Cardiac muscle cell (in vitro differentiated cells and primary cell): ENCODE measurements around the gene SUGP2. TPM values are rescaled to one million over a fixed set of nuclear protein-coding genes. Genes with fewer than 3 reads are reported as not detected.

Experiments
- DNase-seq, 2 donors: peaks; one replicate each; pipeline versions ENCODE4 v3.0.0 to v3.0.0-alpha.2; 2010 to 2017; ENCODE audit warnings: low read depth in 1 of 2, low spot score in 1 of 2
- H3K27ac ChIP-seq: fragments of 200-600 bp; sonication (generic); 2 replicates; pipeline ENCODE4 v1.5.1; 2016
- H3K27me3 ChIP-seq: fragments of 200-600 bp; sonication (generic); 2 replicates; pipeline ENCODE4 v1.6.0; 2016; ENCODE audit warnings: control low read depth
- H3K36me3 ChIP-seq: fragments of 200-600 bp; sonication (generic); 2 replicates; pipeline ENCODE4 v1.5.1; 2016; ENCODE audit warnings: control low read depth
- H3K4me1 ChIP-seq: fragments of 200-600 bp; sonication (generic); 2 replicates; pipeline ENCODE4 v1.8.1; 2017; ENCODE audit warnings: low read depth, mild to moderate bottlenecking, mixed run types
- H3K4me3 ChIP-seq: fragments of 200-600 bp; sonication (generic); 2 replicates; pipeline ENCODE4 v1.5.1; 2016; ENCODE audit warnings: mild to moderate bottlenecking
- H3K9me3 ChIP-seq: fragments of 200-600 bp; sonication (generic); 2 replicates; pipeline ENCODE4 v1.5.1; 2017; ENCODE audit warnings: low read depth, mild to moderate bottlenecking, control low read depth
- CTCF ChIP-seq: IDR thresholded peaks from 2 replicates; pipeline ENCODE4 v1.5.1; 2012; ENCODE audit warnings: low read depth, mild to moderate bottlenecking, low read length
- polyA plus RNA-seq: library from polyadenylated mRNA; unstranded; fragments of >200 nt; fragmentation: Nextera tagmentation; extraction: Ambion mirVana; gene quantifications from 2 replicates; pipeline ENCODE4 v1.2.1, GENCODE V29; 2016
- total RNA-seq: library from RNA; depleted of rRNA; stranded (reverse); fragments of >200 nt; gene quantifications from 2 replicates; pipeline ENCODE4 v1.2.3, GENCODE V29; 2016

The SUGP2 gene
- total and polyA plus RNA-seq, 2 experiments from 2014 or later, result 120 to 126 TPM

DNA sequence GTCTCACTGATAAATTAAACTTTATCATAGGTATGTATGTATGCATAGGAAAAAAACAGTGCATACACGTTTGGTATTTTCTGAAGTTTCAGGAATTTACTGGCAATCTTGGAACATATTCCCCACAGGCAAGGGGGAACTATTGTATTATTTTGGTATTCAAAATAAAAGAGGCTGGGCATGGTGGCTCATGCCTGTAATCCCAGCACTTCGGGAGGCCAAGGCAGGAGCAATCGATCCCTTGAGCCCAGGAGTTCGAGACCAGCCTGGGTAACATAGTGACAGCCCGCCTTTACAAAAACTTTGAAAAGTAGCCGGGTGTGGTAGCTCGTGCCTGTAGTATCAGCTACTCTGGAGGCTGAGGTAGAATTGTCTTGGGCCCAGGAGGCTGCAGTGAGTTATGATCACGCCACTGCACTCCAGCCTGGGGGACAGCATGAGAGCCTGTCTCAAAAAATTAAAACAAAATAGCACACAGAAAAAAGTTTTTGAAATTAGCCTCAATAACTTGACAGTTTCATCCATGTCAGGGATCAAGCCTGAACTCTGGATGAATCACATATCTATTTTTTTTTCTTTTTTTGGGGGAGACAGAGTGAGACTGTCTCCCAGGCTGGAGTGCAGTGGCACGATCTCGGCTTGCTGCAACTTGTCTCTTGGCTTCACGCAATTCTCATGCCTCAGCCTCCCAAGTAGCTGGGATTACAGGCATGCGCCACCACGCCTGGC is 63.2 kb downstream of the SUGP2 start:
- Histone ChIP-seq H3K9me3 (no peaks in the 10 kb centered on the region), H3K27ac (no peak overlapping the region), H3K4me1 (no peaks in the 10 kb centered on the region), H3K36me3 (no peaks in the 10 kb centered on the region), H3K4me3 (no peak overlapping the region), H3K27me3 (no peaks in the 10 kb centered on the region)
- no peak for DNase-seq
- TF ChIP-seq CTCF, result no peak

DNA sequence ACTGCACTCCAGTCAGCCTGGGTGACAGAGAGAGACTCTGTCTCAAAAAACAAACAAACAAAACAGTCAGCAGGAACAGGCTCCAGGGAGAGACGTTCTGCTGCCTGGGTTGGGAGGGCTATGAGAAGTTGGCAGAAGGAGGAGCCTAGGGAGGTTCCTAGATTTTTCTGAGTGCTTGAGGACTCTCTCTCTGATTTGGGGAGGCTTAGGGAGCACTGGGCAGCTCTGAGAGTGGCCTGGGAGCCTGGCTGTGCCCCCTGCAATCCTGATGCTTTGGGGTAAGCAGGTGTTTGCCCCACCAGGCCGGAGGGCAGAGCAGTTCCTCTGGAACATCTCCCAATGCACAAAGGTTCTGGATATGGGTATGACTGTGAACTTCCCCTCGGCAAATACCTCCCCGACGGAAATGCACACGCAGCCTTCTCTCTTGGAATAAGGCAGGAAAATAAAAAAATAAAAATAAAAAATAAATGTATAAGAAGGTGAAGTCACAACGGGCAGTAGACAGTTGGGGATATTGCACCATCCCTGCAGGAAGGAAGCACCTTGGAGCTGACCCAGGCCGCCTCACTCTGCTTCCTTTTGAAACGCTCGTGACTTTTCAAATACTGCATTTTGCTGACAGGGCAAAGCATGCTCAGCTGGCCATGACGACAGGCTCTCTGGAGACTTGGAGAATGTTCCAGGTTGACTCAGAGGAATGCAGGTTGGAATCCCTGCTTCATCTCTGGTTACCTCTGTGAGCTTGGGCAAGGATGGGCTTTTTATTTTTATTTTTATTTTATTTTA is 65.8 kb downstream of the SUGP2 start:
- TF ChIP-seq CTCF, result no peak
- peak in 1 of 2 donors; percentile 83 for DNase-seq
- no peaks in the 10 kb centered on the region for H3K36me3 ChIP-seq

GRCh38 chr19:18966307-18966706 is 67.0 kb downstream of the SUGP2 start:
- Histone ChIP-seq H3K27me3 (peaks cover 14% of the 10 kb centered on the region), H3K4me3 (no peak overlapping the region), H3K4me1 (no peaks in the 10 kb centered on the region), H3K27ac (no peak overlapping the region), H3K9me3 (no peaks in the 10 kb centered on the region), H3K36me3 (no peaks in the 10 kb centered on the region)
- TF ChIP-seq CTCF, result no peak
- no peak for DNase-seq

More for the DNA sequence above, 65.8 kb downstream of the SUGP2 start:
- peaks cover 5% of the 10 kb centered on the region for H3K27me3 ChIP-seq
- no peaks in the 10 kb centered on the region for H3K9me3 ChIP-seq
- H3K4me3 ChIP-seq, result no peak overlapping the region
- no peak overlapping the region for H3K27ac ChIP-seq
- H3K4me1 ChIP-seq, result no peaks in the 10 kb centered on the region

DNA sequence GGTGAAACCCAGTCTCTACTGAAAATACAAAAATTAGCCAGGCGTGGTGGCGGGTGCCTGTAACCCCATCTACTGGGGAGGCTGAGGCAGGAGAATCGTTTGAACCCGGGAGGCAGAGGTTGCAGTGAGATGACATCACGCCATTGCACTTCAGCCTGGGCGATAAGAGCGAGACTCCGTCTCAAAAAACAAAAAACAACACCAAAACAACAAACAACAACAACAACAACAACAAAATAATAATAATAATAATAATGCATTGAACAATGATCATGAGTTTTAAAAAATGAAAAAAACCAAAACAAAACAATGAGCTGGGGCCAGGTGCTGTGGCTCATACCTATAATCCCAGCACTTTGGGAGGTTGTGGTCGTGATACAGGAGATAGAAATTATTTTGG is 69.2 kb downstream of the SUGP2 start:
- H3K9me3 ChIP-seq, result no peaks in the 10 kb centered on the region
- H3K36me3 ChIP-seq, result no peaks in the 10 kb centered on the region
- no peak overlapping the region for H3K27ac ChIP-seq
- H3K4me1 ChIP-seq, result no peaks in the 10 kb centered on the region
- TF ChIP-seq CTCF, result no peak
- no peak overlapping the region for H3K4me3 ChIP-seq
- H3K27me3 ChIP-seq, result peaks cover 14% of the 10 kb centered on the region
- no peak for DNase-seq

DNA sequence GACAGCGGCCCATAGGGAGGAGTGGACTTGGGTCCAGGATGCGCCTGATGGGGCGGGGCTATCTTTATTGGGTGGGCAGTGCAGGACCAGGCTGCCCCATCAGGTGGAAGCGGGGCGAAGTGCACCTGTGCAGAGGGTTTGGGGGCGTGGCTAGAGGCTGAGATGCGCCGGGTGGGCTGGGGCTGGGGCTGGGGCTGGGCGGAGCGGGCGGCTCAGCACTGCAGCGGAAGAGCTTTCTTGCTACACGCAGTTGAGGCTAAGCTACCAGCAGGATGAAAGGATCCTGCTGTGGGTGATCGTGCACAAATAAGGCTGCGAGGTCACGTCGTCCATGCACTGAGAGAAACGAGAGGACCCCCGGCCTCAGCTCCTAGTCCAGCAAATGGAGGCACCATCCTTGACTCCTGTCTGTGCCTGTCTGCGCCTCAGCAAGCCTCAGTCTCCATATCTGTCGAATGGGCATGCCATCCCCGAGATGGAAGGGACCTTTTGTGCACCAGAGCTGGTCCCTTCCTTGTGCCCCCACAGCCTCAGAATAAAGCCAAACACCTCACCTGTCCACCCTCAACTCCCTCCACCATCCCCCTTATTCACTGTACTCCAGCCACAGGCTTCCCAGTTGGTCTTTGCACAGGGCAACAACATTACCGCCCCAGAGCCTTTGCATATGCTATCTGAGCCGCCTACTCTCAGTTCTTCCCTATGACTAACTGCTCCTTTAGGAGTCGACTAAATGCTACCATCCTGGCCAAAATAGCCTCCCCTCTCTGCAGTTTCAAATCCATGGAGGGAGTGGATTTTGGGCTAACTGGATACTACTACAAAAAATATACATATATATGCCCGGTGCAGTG is 71.3 kb downstream of the SUGP2 start:
- peaks cover 14% of the 10 kb centered on the region for H3K27me3 ChIP-seq
- peak in 1 of 2 donors; percentile 12 for DNase-seq
- H3K9me3 ChIP-seq, result no peaks in the 10 kb centered on the region
- no peak overlapping the region for H3K27ac ChIP-seq
- no peak for TF ChIP-seq CTCF
- H3K4me1 ChIP-seq, result no peaks in the 10 kb centered on the region
- no peaks in the 10 kb centered on the region for H3K36me3 ChIP-seq
- no peak overlapping the region for H3K4me3 ChIP-seq
